Measurements from ENCODE around the gene ASF1B.
"Not testable (repeated sequence)": the region's sequence is repeated elsewhere in the genome, so short reads cannot be mapped to it uniquely, and the experiment has no call there.

The ASF1B gene

GRCh38 chr19:14159059-14159458 is 22.7 kb upstream of the ASF1B start:
- no peak for DNase-seq

DNA sequence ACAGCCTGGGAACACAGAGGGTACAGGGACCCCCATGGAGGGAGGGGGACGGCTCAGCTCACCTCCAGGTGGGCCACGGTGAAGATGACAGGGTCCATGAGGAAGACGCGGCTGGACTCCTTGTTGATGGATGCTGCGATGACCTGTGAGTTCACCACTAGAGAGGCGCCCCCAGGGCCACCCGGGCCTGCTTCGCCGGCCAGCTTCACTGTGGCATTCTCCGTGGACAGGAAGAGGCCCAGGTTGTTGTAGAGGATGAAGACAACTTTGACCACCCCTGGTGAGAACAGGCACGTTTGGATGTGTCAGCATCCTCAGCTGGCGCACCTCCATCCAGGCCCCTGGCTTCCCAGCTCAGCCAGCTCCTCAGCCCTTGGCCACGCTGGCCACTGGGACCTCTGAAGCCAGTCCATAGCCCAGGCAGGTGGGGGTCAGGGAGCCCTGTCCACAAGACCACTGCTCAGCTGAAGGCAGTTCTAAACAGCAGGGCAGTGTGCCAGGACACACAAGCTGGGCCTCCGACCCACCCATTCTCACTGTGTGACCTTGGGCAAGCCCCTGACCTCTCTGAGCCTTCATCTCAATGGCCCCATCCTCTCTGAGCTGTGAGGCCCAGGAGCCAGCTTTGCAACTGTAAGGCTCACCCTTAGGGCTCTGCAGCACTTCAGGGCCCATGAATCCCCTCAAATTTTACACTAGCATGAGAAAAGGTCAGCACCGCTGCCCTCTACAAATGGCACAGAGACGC is 22.1 kb upstream of the ASF1B start:
- DNase-seq = no peak

DNA sequence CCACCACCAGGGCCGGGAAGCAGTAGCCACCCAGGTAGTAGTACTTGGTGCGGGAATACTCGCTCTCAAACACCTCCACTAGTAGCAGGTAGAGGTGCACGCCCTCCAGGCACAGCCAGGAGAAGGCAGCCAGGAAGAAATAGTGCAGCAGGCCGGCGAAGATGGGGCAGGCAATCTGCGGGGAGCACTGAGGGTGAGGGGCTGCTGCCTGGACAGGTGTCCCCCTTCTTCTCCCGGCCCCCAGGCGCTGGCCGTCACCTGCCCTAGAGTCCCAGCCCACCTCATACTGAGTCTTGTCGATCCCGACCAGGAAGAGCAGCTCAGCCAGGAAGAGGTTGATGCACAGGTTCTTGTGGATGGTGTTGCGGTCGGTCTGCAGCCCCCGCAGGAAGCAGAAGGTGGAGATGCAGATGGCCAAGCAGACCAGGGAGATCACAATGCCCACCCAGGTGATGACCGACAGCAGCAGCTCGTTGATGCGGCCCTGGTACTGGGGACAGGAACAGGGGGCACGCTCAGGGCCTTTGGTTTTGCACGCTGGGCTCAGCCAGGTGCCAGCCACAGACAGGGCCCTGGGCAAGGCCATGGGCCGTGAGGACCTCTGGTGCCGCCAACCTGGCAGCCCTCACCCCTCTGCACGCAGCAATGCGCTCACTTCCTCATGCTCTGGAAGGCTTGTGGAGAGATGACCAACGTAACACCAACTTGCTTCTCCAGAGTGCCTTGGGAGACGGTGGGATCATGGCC is 20.8 kb upstream of the ASF1B start:
- DNase-seq = no peak

DNA sequence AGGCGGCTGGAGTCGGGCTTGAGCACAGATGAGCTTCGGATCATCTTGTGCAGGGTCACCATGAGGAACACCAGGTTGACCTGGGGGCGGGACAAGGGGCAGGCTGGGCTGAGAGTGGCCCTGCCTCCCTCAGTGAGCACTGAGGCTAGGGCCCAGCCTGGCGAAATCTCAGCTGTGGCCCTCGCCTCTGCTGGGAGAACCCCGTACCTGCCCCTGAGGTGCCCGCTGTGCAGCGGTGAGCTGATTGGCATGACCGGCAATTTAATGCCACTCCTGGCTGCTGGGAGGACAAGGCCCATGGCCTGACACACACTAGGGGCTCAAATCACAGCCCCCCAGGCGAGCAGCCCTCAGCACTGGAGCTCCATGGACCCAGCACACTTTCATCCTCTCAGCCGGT is 19.7 kb upstream of the ASF1B start:
- no peak for DNase-seq

GRCh38 chr19:14155371-14155770 is 19.0 kb upstream of the ASF1B start:
- DNase-seq = no peak

DNA sequence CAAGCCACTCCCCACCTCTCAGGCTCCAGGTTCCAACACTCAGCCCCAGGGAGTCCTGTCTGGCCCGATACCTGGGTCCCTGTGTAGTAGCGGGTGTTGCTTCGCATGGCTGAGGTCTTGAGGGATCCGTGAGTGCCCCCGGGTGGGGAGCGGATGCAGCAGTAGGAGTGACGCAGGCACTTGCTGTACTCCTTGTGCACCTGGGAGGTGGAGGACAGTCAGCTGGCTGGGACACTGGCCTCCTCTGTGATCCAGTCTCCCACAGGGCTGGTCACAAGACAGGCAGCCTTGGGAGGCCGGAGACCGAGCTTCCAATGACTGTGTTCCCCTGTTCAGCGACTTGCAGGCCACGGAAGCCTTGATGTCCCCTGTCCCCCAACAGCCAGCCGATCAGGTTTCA is 16.3 kb upstream of the ASF1B start:
- no peak for DNase-seq

DNA sequence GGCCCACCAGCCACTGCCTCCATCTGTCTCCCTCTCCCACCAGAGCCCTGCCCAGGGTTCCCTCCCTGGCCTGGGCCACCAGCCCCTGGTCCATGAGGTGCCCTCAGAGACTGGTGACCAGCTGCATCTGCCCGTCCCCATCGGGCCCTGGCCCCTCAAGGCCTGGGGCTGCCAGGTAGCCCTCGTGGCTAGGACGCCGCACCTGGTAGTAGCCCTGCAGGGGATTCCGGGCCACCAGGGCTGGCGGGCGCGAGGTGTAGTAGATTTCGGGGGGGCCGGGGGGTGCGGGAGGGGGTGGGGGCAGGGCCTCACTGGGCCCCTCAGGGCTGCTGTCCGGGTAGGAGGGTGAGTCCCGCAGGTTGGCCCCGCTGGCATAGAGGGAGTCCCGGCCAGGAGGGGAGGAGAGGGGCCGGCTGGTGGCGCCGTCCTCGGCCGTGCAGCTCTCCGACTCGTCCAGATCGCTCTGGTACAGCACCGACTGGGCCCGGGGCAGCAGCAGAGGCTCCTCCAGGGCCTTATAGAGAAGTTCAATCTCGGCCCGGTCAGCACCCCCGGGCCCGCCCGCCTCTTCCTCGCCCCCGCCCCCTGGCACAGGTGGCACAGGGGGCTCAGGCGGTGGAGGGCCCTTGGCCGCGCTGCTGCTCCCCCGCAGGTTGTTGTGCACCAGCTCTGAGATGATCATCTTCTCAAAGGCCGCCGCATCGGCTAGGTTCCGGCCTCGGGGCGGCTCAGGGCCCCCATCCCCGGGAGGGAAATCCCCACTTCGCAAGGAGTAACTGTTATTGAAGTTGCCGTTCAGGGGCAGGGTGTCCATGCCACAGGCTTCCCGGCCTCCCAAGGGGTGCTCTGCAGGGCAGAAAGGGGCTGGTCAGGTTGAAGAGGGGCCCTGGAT is 14.6 kb upstream of the ASF1B start:
- no peak for DNase-seq

GRCh38 chr19:14150041-14150769 is 13.8 kb upstream of the ASF1B start:
- DNase-seq = no peak

DNA sequence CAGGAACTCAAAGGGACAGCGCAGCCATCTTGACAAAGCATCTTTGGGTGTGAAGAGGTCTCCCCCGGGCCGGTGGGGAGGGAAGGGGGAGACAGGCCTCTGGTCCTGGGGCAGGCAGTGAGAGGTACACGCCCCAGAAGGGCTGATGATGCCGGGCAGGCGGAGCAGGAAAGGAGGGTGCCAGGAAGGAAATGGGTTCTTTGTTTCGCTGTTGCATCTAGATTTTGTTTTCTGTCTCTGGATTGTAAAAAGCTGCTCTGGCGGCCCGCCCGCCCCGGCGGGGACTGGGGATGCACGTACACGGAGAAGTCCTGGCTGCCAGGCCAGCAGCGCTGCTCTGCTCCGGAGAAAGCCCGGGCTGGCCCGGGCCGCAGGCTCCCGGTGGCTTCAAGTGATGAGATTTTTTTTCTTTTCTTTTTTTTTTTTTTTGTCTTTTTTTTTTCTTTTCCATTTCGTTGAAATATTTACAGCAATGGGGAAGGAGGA is 13.2 kb upstream of the ASF1B start:
- no peak for DNase-seq

GRCh38 chr19:14148751-14149410 is 12.5 kb upstream of the ASF1B start:
- no peak for DNase-seq

DNA sequence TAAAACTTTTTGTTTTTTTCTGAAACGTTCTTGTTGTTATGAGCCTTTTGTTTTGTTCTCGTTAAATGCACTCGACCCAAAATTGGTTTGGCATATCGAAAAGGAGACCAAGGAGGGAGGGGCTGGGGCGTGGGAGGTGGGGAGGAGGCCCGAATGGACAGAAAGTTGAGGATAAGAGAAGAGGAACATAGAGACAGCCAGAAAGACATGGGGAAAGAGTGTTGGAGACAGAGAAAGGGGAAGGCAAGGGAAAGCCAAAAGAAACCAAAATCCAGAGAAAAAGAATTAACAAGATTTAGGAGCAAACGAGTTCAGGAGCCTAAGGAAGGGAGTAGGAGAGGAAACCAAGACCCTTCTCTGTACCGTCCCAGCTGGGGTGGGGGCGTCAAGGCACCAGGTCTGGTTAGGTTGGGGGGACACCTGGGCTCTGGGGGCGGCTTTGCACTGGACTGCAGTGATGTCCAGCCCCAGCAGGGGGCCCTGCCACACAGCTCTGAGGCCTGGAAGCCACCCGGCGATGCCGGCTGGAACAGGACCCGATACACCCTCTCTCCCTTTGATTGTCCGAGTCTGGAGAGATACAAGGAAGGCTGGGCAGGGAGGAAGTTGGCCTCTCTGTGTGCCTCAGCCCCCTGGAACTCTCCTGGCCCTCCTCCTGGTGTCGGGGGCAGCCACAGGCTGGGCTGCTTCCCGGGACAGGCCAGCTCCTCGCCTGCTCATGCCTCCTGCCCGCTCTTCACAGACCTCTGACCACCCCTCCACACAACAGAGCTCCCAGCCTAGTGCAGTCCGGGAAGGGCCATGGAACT is 11.6 kb upstream of the ASF1B start:
- DNase-seq = peak; percentile 45

- DNase-seq = no peak
These were observed 10.4 kb upstream of the ASF1B start for GRCh38 chr19:14146789-14147216.

DNA sequence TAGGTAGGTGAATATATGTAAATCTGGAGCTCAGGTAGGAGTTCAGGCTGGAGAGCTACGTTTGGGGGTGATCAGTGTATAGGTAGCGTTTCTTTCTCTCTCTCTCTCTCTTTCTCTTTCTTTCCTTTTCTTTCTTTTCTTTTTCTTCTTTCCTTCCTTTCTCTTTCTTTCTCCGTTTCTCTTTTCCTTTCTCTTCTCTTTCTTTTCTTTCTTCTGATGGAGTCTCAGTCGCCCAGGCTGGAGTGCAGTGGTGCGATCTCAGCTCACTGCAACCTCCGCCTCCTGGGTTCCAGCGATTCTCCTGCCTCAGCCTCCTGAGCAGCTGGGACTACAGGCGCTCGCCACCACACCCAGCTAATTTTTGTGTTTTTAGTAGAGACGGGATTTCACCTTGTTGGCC is 9.8 kb upstream of the ASF1B start:
- DNase-seq = not testable (repeated sequence)

DNA sequence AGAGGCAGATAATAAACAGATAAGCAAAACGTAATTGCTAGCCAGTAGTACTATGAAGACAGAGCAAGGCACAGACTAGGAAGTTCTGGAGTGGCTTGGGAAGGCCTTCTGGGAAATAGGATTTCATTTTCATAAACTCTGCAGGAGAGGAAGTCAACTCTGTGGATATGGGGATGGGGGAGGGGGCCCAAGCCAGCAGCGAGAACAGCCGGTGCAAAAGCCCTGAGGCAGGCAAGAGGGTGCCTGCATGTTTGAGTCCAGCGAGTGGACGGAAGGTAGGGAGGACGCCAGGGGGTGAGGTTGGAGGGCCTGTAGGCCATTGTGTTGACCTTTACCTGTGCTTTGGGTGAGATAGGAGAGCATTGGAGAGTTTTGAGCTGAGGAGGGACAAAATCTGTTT is 9.0 kb upstream of the ASF1B start:
- no peak for DNase-seq

GRCh38 chr19:14142262-14143190 is 6.1 kb upstream of the ASF1B start:
- DNase-seq = no peak

DNA sequence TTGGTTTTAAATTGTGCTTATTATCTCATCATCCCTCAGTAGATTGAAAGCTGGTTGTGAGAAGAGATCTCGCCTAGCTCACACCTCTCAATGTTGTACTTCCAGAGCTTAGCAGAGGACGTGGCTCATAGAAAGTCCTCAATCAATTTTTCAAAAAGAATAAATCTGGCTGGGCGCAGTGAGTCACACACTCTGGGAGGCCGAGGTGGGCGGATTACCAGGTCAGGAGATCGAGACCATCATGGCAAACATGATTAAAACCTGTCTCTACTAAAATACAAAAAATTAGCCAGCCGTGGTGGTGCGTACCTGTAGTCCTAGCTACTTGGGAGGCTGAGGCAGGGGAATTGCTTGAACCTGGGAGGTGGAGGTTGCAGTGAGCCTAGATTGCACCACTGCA is 4.7 kb upstream of the ASF1B start:
- DNase-seq = no peak

DNA sequence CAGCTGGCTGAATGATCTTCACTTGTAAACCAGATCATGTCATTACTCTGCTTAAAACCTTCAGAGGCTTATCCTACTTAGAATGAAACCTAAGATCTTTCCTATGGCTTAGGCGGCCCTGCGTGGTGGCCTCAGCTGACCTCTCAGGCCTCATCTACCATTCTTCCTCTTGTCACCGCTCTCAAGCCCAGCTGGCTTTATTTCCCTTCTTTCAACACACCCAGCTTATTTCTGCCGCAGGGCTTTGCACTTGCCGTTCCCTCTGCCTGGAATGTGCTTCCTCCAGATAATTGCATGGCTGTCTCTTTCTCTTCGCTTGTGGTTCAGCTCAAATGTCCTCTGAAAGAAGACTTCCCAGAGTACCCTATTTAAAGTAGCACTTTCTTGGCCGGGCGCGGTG is 3.6 kb upstream of the ASF1B start:
- no peak for DNase-seq

- DNase-seq = no peak
These were observed 2.3 kb upstream of the ASF1B start for GRCh38 chr19:14138576-14139265.

DNA sequence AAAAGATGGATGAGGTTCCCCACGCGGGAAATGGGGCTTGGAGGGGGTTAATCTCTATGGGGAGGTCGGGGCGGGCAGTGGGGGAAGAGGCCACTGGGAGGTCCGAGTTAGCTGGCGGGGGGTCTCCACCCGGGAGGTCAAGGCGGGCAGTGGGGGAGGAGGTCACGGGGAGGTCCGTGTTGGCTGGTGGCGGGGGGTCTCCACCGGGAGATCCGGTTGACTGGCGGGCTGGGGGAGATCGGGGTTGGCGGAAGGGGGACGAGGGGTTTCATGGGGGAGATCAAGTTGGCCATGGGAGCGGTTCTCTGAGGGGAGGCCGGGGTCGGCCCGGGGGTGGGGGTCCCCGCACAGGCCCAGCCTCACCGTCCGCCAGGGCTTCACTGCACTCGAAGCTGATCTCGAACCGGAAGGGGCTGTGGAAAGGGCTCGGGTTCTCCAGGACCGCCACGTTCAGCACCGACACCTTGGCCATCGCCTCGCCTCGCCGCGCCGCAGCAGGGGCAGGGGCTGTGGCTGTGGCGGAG is 342 bp downstream of the ASF1B start:
- peak; percentile 72 for DNase-seq

Data from NCI-H69 (cell line).